Neuronal stem cell (in vitro differentiated cells): ENCODE data around the gene IGSF10.

Source experiments
- DNase-seq: peaks from one replicate; pipeline ENCODE4 v3.0.0-alpha.2; 2013; ENCODE audit warnings: low spot score
- H2AFZ ChIP-seq: one replicate; pipeline ENCODE4 v1.6.1; 2013; ENCODE audit warnings: mild to moderate bottlenecking, low read length, inconsistent platforms
- H2AK5ac ChIP-seq: 2 replicates; pipeline ENCODE4 v1.6.1; 2013; ENCODE audit warnings: low read depth, mild to moderate bottlenecking, inconsistent platforms, low read length, moderate library complexity, mixed read lengths
- H2BK120ac ChIP-seq: 2 replicates; pipeline ENCODE4 v1.6.1; 2013; ENCODE audit warnings: low read depth, mild to moderate bottlenecking, inconsistent platforms, low read length, moderate library complexity, mixed read lengths
- H2BK12ac ChIP-seq: one replicate; pipeline ENCODE4 v1.6.1; 2013; ENCODE audit warnings: low read length, inconsistent platforms
- H2BK15ac ChIP-seq: 2 replicates; pipeline ENCODE4 v1.6.1; 2013; ENCODE audit warnings: mild to moderate bottlenecking, low read length, inconsistent platforms, mixed read lengths
- H2BK5ac ChIP-seq: one replicate; pipeline ENCODE4 v1.6.1; 2013; ENCODE audit warnings: inconsistent platforms, mild to moderate bottlenecking, low read length, moderate library complexity
- H3K14ac ChIP-seq: one replicate; pipeline ENCODE4 v1.6.1; 2013; ENCODE audit warnings: low read length, inconsistent platforms
- H3K18ac ChIP-seq: 2 replicates; pipeline ENCODE4 v1.6.1; 2013; ENCODE audit warnings: low read length, inconsistent platforms
- H3K23ac ChIP-seq: 2 replicates; pipeline ENCODE4 v1.6.1; 2013; ENCODE audit warnings: low read depth, mild to moderate bottlenecking, mixed read lengths, low read length, inconsistent platforms; ENCODE audit not compliant: poor library complexity
- H3K27ac ChIP-seq: replicated peaks from 3 replicates; pipeline ENCODE4 v1.5.1; 2013; ENCODE audit warnings: low read length, inconsistent platforms
- H3K27me3 ChIP-seq, 3 experiments: 2 replicates each; pipeline ENCODE4 v1.6.1; 2013; ENCODE audit warnings: low read length in 3 of 3, mild to moderate bottlenecking in 2 of 3, inconsistent platforms in 1 of 3, low read depth in 1 of 3, mixed read lengths in 1 of 3, moderate library complexity in 1 of 3; ENCODE audit not compliant: control insufficient read depth in 3 of 3, insufficient read depth in 3 of 3
- H3K36me3 ChIP-seq, 2 donors: replicated peaks in 1 of 2; 2 replicates each; pipeline ENCODE4 v1.6.1; 2013; ENCODE audit warnings: low read length in 2 of 2; ENCODE audit not compliant: control insufficient read depth in 2 of 2, insufficient read depth in 2 of 2
- H3K4ac ChIP-seq: 2 replicates; pipeline ENCODE4 v1.6.1; 2013; ENCODE audit warnings: inconsistent platforms, mild to moderate bottlenecking, low read length, moderate library complexity
- H3K4me1 ChIP-seq, 2 donors: 1 replicate in 1 of 2; 2 replicates in 1 of 2; pipeline ENCODE4 v1.6.1; 2013; ENCODE audit warnings: low read length in 2 of 2, low read depth in 1 of 2; ENCODE audit not compliant: control insufficient read depth in 2 of 2, insufficient read depth in 1 of 2
- H3K4me2 ChIP-seq: one replicate; pipeline ENCODE4 v1.6.1; 2013; ENCODE audit warnings: mild to moderate bottlenecking, low read length, inconsistent platforms; ENCODE audit not compliant: insufficient read depth, poor library complexity, severe bottlenecking
- H3K4me3 ChIP-seq, 2 donors: 2 replicates each; pipeline ENCODE4 v1.5.1; 2013; ENCODE audit warnings: low read length in 2 of 2, mild to moderate bottlenecking in 2 of 2, inconsistent platforms in 1 of 2, moderate library complexity in 1 of 2
- H3K79me1 ChIP-seq: one replicate; pipeline ENCODE4 v1.6.1; 2013; ENCODE audit warnings: low read depth, mild to moderate bottlenecking, inconsistent platforms, low read length, moderate library complexity
- H3K9ac ChIP-seq: one replicate; pipeline ENCODE4 v1.6.1; 2013; ENCODE audit warnings: mild to moderate bottlenecking, low read depth, low read length, inconsistent platforms; ENCODE audit not compliant: poor library complexity
- H3K9me3 ChIP-seq, 2 donors: replicated peaks in 1 of 2; 2 replicates each; pipeline versions ENCODE3 to v1.6.1; 2013; ENCODE audit warnings: low read length in 2 of 2, mild to moderate bottlenecking in 2 of 2, inconsistent platforms in 1 of 2, low read depth in 1 of 2, mixed read lengths in 1 of 2, moderate library complexity in 1 of 2; ENCODE audit not compliant: control insufficient read depth in 2 of 2, insufficient read depth in 1 of 2
- H4K8ac ChIP-seq: one replicate; pipeline ENCODE4 v1.6.1; 2013; ENCODE audit warnings: low read depth, mild to moderate bottlenecking, inconsistent platforms, low read length, moderate library complexity
- H4K91ac ChIP-seq: one replicate; pipeline ENCODE4 v1.6.1; 2013; ENCODE audit warnings: low read length, low read depth, mild to moderate bottlenecking, inconsistent platforms; ENCODE audit not compliant: poor library complexity
- WGBS, 2 donors: extraction: QIAGEN DNeasy Blood & Tissue Kit; methylation state at CpG; one replicate each; pipeline ENCODE4 v1.1.7; 2013; ENCODE audit warnings: missing lambda C conversion rate in 2 of 2, mixed read lengths in 1 of 2; ENCODE audit not compliant: insufficient read length in 2 of 2, insufficient replicate concordance in 1 of 2; ENCODE audit errors: extremely low coverage in 2 of 2; 5-methylcytosine and 5-hydroxymethylcytosine counted together

The IGSF10 gene

GRCh38 chr3:151440940-151441339 is 19.9 kb downstream of the IGSF10 start:
- no peak overlapping the region for H4K8ac ChIP-seq
- no peak overlapping the region for H2BK120ac ChIP-seq
- no peak overlapping the region for H3K27ac ChIP-seq
- WGBS, 2 donors, result no CpG with 5 or more reads among the region's 1 CpG
- no peak overlapping the region for H3K23ac ChIP-seq
- H3K4ac ChIP-seq, result no peak overlapping the region
- H3K4me1 ChIP-seq, result no peaks in the 10 kb centered on the region
- no peaks in the 10 kb centered on the region for H3K27me3 ChIP-seq
- no peak overlapping the region for H3K9ac ChIP-seq
- no peak overlapping the region for H3K18ac ChIP-seq
- no peaks in the 10 kb centered on the region for H3K79me1 ChIP-seq
- H2BK12ac ChIP-seq, result no peak overlapping the region
- DNase-seq, result no peak
- no peak overlapping the region for H2AFZ ChIP-seq
- no peaks in the 10 kb centered on the region for H3K36me3 ChIP-seq
- no peak overlapping the region for H3K4me2 ChIP-seq
- H2BK5ac ChIP-seq, result no peak overlapping the region
- H3K4me3 ChIP-seq, result no peak overlapping the region
- H3K9me3 ChIP-seq, result no peaks in the 10 kb centered on the region
- H2BK15ac ChIP-seq, result no peak overlapping the region
- H3K14ac ChIP-seq, result no peak overlapping the region
- no peak overlapping the region for H2AK5ac ChIP-seq
- no peak overlapping the region for H4K91ac ChIP-seq

GRCh38 chr3:151439652-151440125 is 21.2 kb downstream of the IGSF10 start:
- Histone ChIP-seq H3K4me2 (no peak overlapping the region), H2BK12ac (no peak overlapping the region), H4K91ac (no peak overlapping the region), H3K9ac (no peak overlapping the region), H3K4ac (no peak overlapping the region), H3K27ac (no peak overlapping the region), H3K14ac (no peak overlapping the region), H3K23ac (no peak overlapping the region), H3K36me3 (no peaks in the 10 kb centered on the region), H3K27me3 (no peaks in the 10 kb centered on the region), H2BK120ac (no peak overlapping the region), H3K4me1 (no peaks in the 10 kb centered on the region), H2BK15ac (no peak overlapping the region), H4K8ac (no peak overlapping the region), H2AK5ac (no peak overlapping the region), H3K4me3 (no peak overlapping the region), H3K9me3 (no peaks in the 10 kb centered on the region), H2AFZ (no peak overlapping the region), H3K79me1 (no peaks in the 10 kb centered on the region), H2BK5ac (no peak overlapping the region), H3K18ac (no peak overlapping the region)
- DNase-seq, result peak; percentile 38
- WGBS, 2 donors, result no CpG with 5 or more reads among the region's 3 CpGs

- Histone ChIP-seq H2BK12ac (no peak overlapping the region), H3K4me3 (no peak overlapping the region), H2BK15ac (no peak overlapping the region), H3K4me1 (no peaks in the 10 kb centered on the region), H3K27me3 (no peaks in the 10 kb centered on the region), H4K91ac (no peak overlapping the region), H2AFZ (no peak overlapping the region), H3K9me3 (no peaks in the 10 kb centered on the region), H3K79me1 (no peaks in the 10 kb centered on the region), H2BK120ac (no peak overlapping the region), H4K8ac (no peak overlapping the region), H3K4ac (no peak overlapping the region), H3K9ac (no peak overlapping the region), H3K18ac (no peak overlapping the region), H2BK5ac (no peak overlapping the region), H3K4me2 (no peak overlapping the region), H3K23ac (no peak overlapping the region), H2AK5ac (no peak overlapping the region), H3K36me3 (no peaks in the 10 kb centered on the region), H3K14ac (no peak overlapping the region), H3K27ac (no peak overlapping the region)
- no peak for DNase-seq
- no CpG with 5 or more reads among the region's 6 CpGs for WGBS, 2 donors
These were observed 23.0 kb downstream of the IGSF10 start for GRCh38 chr3:151437906-151438305.

DNA sequence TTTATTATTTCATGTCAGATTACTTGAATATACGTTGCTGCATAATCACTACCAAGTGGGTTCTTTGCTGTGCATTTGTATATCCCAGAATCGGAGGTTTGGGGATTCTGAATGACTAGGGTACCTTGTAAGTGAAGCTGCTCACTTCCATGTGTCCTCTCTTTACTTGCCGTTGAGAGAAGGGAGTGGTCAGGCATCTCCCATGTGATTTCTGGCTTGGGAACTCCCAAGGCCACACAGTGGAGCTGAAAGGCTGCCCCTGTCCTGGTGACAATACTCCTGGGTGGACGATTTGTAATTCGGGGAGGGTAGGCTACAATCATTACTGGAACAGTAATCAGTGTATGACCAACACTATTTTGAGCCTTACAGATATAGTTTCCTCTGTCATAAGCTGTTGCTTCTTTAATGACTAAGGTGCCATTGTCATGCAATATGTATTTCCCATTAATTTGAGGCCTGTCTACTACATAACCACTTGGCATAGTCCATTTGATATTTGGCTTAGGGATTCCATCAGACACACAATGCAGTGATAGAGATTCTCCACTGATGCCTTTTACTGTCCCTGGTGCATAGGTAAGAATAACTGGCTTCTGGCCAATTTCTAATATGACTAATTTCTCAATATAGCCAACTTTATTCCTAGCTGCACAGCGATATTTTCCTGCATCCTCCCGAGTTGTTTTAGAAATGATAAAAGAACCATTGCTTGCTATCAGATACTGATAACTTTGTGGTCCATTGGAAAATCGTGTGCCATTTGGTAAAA is 24.0 kb downstream of the IGSF10 start:
- Histone ChIP-seq H3K9ac (no peak overlapping the region), H3K4me3 (no peak overlapping the region), H3K23ac (no peak overlapping the region), H3K9me3 (no peaks in the 10 kb centered on the region), H3K18ac (no peak overlapping the region), H4K91ac (no peak overlapping the region), H3K14ac (no peak overlapping the region), H2BK120ac (no peak overlapping the region), H4K8ac (no peak overlapping the region), H2BK12ac (no peak overlapping the region), H3K4me2 (no peak overlapping the region), H3K27ac (no peak overlapping the region), H3K27me3 (no peaks in the 10 kb centered on the region), H3K4ac (no peak overlapping the region), H2AK5ac (no peak overlapping the region), H3K79me1 (no peaks in the 10 kb centered on the region), H3K36me3 (no peaks in the 10 kb centered on the region), H2AFZ (no peak overlapping the region), H2BK5ac (no peak overlapping the region), H3K4me1 (peaks cover 0 to under 1% of the 10 kb centered on the region in 2 donors), H2BK15ac (no peak overlapping the region)
- DNase-seq, result no peak
- WGBS, 2 donors, result no CpG with 5 or more reads among the region's 8 CpGs
